NT2/D1 (cell line): ENCODE results near the gene MT1G.

Source experiments
- SUZ12 ChIP-seq: IDR thresholded peaks from 2 replicates; pipeline ENCODE4 v1.6.1; 2011; ENCODE audit not compliant: insufficient read length, insufficient read depth; ENCODE audit errors: extremely low read depth
- YY1 ChIP-seq: IDR thresholded peaks from 2 replicates; pipeline ENCODE4 v1.6.1; 2011; ENCODE audit not compliant: insufficient read length, insufficient read depth
- ZNF274 ChIP-seq: IDR thresholded peaks from 2 replicates; pipeline ENCODE4 v1.6.1; 2011; ENCODE audit warnings: mild to moderate bottlenecking, low read depth, low read length

GRCh38 chr16:56667581-56668571, at the start of gene MT1G:
- TF ChIP-seq YY1 (no peak), ZNF274 (no peak), SUZ12 (no peak)
